Measurements from ENCODE around the gene G6PD.
A peak's percentile ranks its signal among the peaks of the same experiment; 100 is the strongest.
"Not testable (repeated sequence)": the region's sequence is repeated elsewhere in the genome, so short reads cannot be mapped to it uniquely, and the experiment has no call there.

The G6PD gene

GRCh38 chrX:154541896-154542722 is 4.5 kb downstream of the G6PD start:
- no peak for DNase-seq

GRCh38 chrX:154541589-154541895 is 5.1 kb downstream of the G6PD start:
- DNase-seq = no peak

- DNase-seq = no peak
Measured at GRCh38 chrX:154540897-154541535, 5.6 kb downstream of the G6PD start.

- DNase-seq = not testable (repeated sequence)
Measured at GRCh38 chrX:154540365-154540764, 6.3 kb downstream of the G6PD start.

GRCh38 chrX:154539077-154539476 is 7.6 kb downstream of the G6PD start:
- DNase-seq = no peak

- no peak for DNase-seq
Measured at GRCh38 chrX:154535892-154536291, 10.8 kb downstream of the G6PD start.

GRCh38 chrX:154534526-154535322 is 11.9 kb downstream of the G6PD start:
- DNase-seq = peak; percentile 74 to 95

- no peak for DNase-seq
Measured at GRCh38 chrX:154532690-154533089, 14.0 kb downstream of the G6PD start.

GRCh38 chrX:154531626-154532025 is 15.0 kb downstream of the G6PD start:
- no peak for DNase-seq

GRCh38 chrX:154530286-154530685 is 16.4 kb downstream of the G6PD start:
- DNase-seq = no peak

GRCh38 chrX:154529206-154529612 is 17.4 kb downstream of the G6PD start:
- DNase-seq = no peak

GRCh38 chrX:154526901-154527675 is 19.6 kb downstream of the G6PD start:
- peak; percentile 75 to 93 for DNase-seq

GRCh38 chrX:154525606-154526490 is 20.8 kb downstream of the G6PD start:
- DNase-seq = no peak

GRCh38 chrX:154519389-154519788 is 27.3 kb downstream of the G6PD start:
- DNase-seq = no peak

- peak in 1 of 2 experiments; percentile 26 for DNase-seq
Measured at GRCh38 chrX:154517101-154517781, 29.4 kb downstream of the G6PD start.

- DNase-seq = no peak
Measured at GRCh38 chrX:154516656-154517100, 30.0 kb downstream of the G6PD start.

- peak; percentile 73 to 98 for DNase-seq
Measured at GRCh38 chrX:154515966-154516655, 30.5 kb downstream of the G6PD start, which contains the start of gene FAM3A. TSS of gene FAM3A (minus strand) at chrX:154516232. CDS start at chrX:154515772, 460 bp downstream.

- peak in 1 of 2 experiments; percentile 16 for DNase-seq
Measured at GRCh38 chrX:154515090-154515965, 31.3 kb downstream of the G6PD start.

- DNase-seq = no peak
Measured at GRCh38 chrX:154513716-154514115, 32.9 kb downstream of the G6PD start.
